H1 (cell line): ENCODE results near the gene CPZ. TPM values are rescaled to one million over a fixed set of nuclear protein-coding genes. Genes with fewer than 3 reads are reported as not detected.

Experiments
- CTCF ChIA-PET: fragments of 300-600 bp; sonication (Branson Sonifier 250); formaldehyde crosslinking; loops from one replicate; lab custom pipeline; 2021; ENCODE audit not compliant: partially characterized antibody; lab: Charles Lee
- POLR2A ChIA-PET: fragments of 300-600 bp; sonication (Branson Sonifier 250); formaldehyde crosslinking; loops from one replicate; lab custom pipeline; 2021; ENCODE audit warnings: inconsistent platforms; ENCODE audit not compliant: partially characterized antibody; lab: Charles Lee
- DNase-seq, 2 experiments: peaks; one replicate each; pipeline versions ENCODE4 v3.0.0 to v3.0.0-alpha.2; 2010 to 2022; ENCODE audit warnings: low spot score in 2 of 2, low read depth in 1 of 2, mixed read lengths in 1 of 2
- FAIRE-seq: peaks from 2 replicates; lab custom pipeline; 2011; peaks lifted over from hg19 to GRCh38; lab: Jason Lieb, UNC
- H2AFZ ChIP-seq: 2 replicates; pipeline ENCODE4 v1.8.1; 2012; ENCODE audit warnings: low read length, inconsistent platforms
- H2AK5ac ChIP-seq: 2 replicates; pipeline ENCODE4 v1.6.1; 2013; ENCODE audit warnings: low read depth, low read length
- H2BK120ac ChIP-seq: replicated peaks from 2 replicates; pipeline ENCODE3; 2013; ENCODE audit warnings: low read depth, low read length, inconsistent platforms
- H2BK12ac ChIP-seq: 2 replicates; pipeline ENCODE4 v1.6.1; 2013; ENCODE audit warnings: low read depth, low read length
- H2BK15ac ChIP-seq: 2 replicates; pipeline ENCODE4 v1.6.1; 2013; ENCODE audit warnings: low read length
- H2BK20ac ChIP-seq: 2 replicates; pipeline ENCODE4 v1.6.1; 2013; ENCODE audit warnings: low read length
- H2BK5ac ChIP-seq: 2 replicates; pipeline ENCODE4 v1.6.1; 2013; ENCODE audit warnings: low read depth, low read length
- H3K14ac ChIP-seq: 2 replicates; pipeline ENCODE4 v1.6.1; 2013; ENCODE audit warnings: inconsistent platforms; ENCODE audit not compliant: insufficient read length
- H3K18ac ChIP-seq: 2 replicates; pipeline ENCODE4 v1.6.1; 2013; ENCODE audit warnings: low read length; ENCODE audit errors: extremely low read depth
- H3K23ac ChIP-seq: 2 replicates; pipeline ENCODE4 v1.6.1; 2013; ENCODE audit warnings: inconsistent platforms; ENCODE audit not compliant: insufficient read length
- H3K23me2 ChIP-seq: 2 replicates; pipeline ENCODE4 v1.6.1; 2013; ENCODE audit warnings: low read depth, low read length
- H3K27ac ChIP-seq: 2 replicates; pipeline ENCODE4 v1.6.1; 2011; ENCODE audit warnings: low read depth, low read length, inconsistent platforms
- H3K27me3 ChIP-seq, 4 experiments: replicated peaks in 1 of 4; 1 replicate in 1 of 4; 2 replicates in 3 of 4; pipeline versions ENCODE4 v1.6.1 to v1.8.1; 2011 to 2013; ENCODE audit warnings: low read length in 3 of 4, mild to moderate bottlenecking in 3 of 4, inconsistent platforms in 2 of 4, mixed read lengths in 2 of 4, moderate library complexity in 1 of 4; ENCODE audit not compliant: control insufficient read depth in 3 of 4, insufficient read depth in 3 of 4; ENCODE audit errors: extremely low read depth in 1 of 4
- H3K36me3 ChIP-seq, 4 experiments: 2 replicates each; pipeline versions ENCODE4 v1.6.1 to v1.8.1; 2011 to 2013; ENCODE audit warnings: mild to moderate bottlenecking in 4 of 4, low read length in 3 of 4, moderate library complexity in 2 of 4, control low read depth in 1 of 4, inconsistent platforms in 1 of 4; ENCODE audit not compliant: insufficient read depth in 4 of 4, control insufficient read depth in 2 of 4
- H3K4ac ChIP-seq: replicated peaks from 2 replicates; pipeline ENCODE3; 2013; ENCODE audit warnings: low read length, low read depth, mixed read lengths, inconsistent platforms; ENCODE audit not compliant: insufficient read length
- H3K4me1 ChIP-seq, 4 experiments: replicated peaks in 1 of 4; 1 replicate in 1 of 4; 2 replicates in 3 of 4; pipeline versions ENCODE4 v1.6.1 to v1.8.1; 2011 to 2013; ENCODE audit warnings: low read length in 3 of 4, inconsistent platforms in 2 of 4, mixed read lengths in 1 of 4; ENCODE audit not compliant: insufficient read depth in 4 of 4, control insufficient read depth in 3 of 4
- H3K4me2 ChIP-seq, 2 experiments: 2 replicates each; pipeline versions ENCODE4 v1.6.1 to v1.8.1; 2011 to 2013; ENCODE audit warnings: low read depth in 2 of 2, low read length in 2 of 2, control low read depth in 1 of 2, inconsistent platforms in 1 of 2, mild to moderate bottlenecking in 1 of 2; ENCODE audit not compliant: insufficient read depth in 1 of 2
- H3K4me3 ChIP-seq, 4 experiments: fragments of 200-600, 300-600 bp in 1 of 4; sonication (generic), shearing (Covaris generic), sonication (Bioruptor Twin) in 1 of 4; 2 replicates each; pipeline versions ENCODE4 v1.5.1 to v1.8.1; 2011 to 2016; ENCODE audit warnings: low read length in 4 of 4, low read depth in 3 of 4, control low read depth in 2 of 4, inconsistent platforms in 2 of 4, mild to moderate bottlenecking in 2 of 4, mixed read lengths in 1 of 4, moderate library complexity in 1 of 4; ENCODE audit not compliant: insufficient read depth in 2 of 4; ENCODE audit errors: extremely low read depth in 1 of 4
- H3K56ac ChIP-seq: replicated peaks from 2 replicates; pipeline ENCODE3; 2013; ENCODE audit warnings: low read depth, mild to moderate bottlenecking, mixed read lengths, low read length, inconsistent platforms; ENCODE audit not compliant: insufficient read length
- H3K79me1 ChIP-seq: 2 replicates; pipeline ENCODE4 v1.6.1; 2013; ENCODE audit warnings: low read depth, low read length, control low read depth
- H3K79me2 ChIP-seq, 2 experiments: 2 replicates each; pipeline versions ENCODE4 v1.6.1 to v1.8.1; 2012 to 2013; ENCODE audit warnings: low read length in 2 of 2, mild to moderate bottlenecking in 2 of 2, inconsistent platforms in 1 of 2; ENCODE audit not compliant: insufficient read depth in 2 of 2, control insufficient read depth in 1 of 2
- H3K9ac ChIP-seq, 4 experiments: replicated peaks in 1 of 4; 1 replicate in 1 of 4; 2 replicates in 3 of 4; pipeline versions ENCODE4 v1.6.1 to v1.8.1; 2011 to 2013; ENCODE audit warnings: low read depth in 3 of 4, low read length in 3 of 4, control low read depth in 2 of 4, mild to moderate bottlenecking in 2 of 4, moderate library complexity in 2 of 4, inconsistent platforms in 1 of 4; ENCODE audit errors: extremely low read depth in 1 of 4
- H3K9me3 ChIP-seq, 2 experiments: 2 replicates each; pipeline versions ENCODE4 v1.6.1 to v1.8.1; 2012 to 2013; ENCODE audit warnings: mild to moderate bottlenecking in 2 of 2, moderate library complexity in 2 of 2, control low read depth in 1 of 2, inconsistent platforms in 1 of 2, low read depth in 1 of 2, low read length in 1 of 2, mixed read lengths in 1 of 2; ENCODE audit not compliant: insufficient read depth in 2 of 2
- H4K20me1 ChIP-seq, 2 experiments: replicated peaks in 1 of 2; 2 replicates each; pipeline versions ENCODE3 to v1.8.1; 2011 to 2013; ENCODE audit warnings: inconsistent platforms in 2 of 2, low read length in 2 of 2, mild to moderate bottlenecking in 1 of 2; ENCODE audit not compliant: insufficient read depth in 2 of 2, control insufficient read depth in 1 of 2
- H4K5ac ChIP-seq: 2 replicates; pipeline ENCODE4 v1.6.1; 2013; ENCODE audit warnings: low read length, low read depth, mixed read lengths, inconsistent platforms; ENCODE audit not compliant: insufficient read length
- H4K8ac ChIP-seq: 2 replicates; pipeline ENCODE4 v1.8.0; 2013; ENCODE audit warnings: mild to moderate bottlenecking, moderate library complexity, low read length, inconsistent platforms; ENCODE audit not compliant: insufficient read depth; ENCODE audit errors: extremely low read depth
- H4K91ac ChIP-seq: replicated peaks from 2 replicates; pipeline ENCODE3; 2013; ENCODE audit warnings: low read length, mixed read lengths, inconsistent platforms; ENCODE audit not compliant: insufficient read length
- CTBP2 ChIP-seq: IDR thresholded peaks from 2 replicates; pipeline ENCODE4 v1.7.0; 2011; ENCODE audit warnings: borderline replicate concordance, mild to moderate bottlenecking, moderate library complexity, mixed read lengths, low read length; ENCODE audit not compliant: insufficient read depth, insufficient read length
- EP300 ChIP-seq, 2 experiments: IDR thresholded peaks; 1 replicate in 1 of 2; 2 replicates in 1 of 2; pipeline ENCODE4 v1.6.1; 2011 to 2012; ENCODE audit warnings: low read depth in 2 of 2, low read length in 2 of 2, mild to moderate bottlenecking in 2 of 2, borderline replicate concordance in 1 of 2, inconsistent platforms in 1 of 2, moderate library complexity in 1 of 2
- FOSL1 ChIP-seq: IDR thresholded peaks from 2 replicates; pipeline ENCODE4 v1.6.1; 2011; ENCODE audit warnings: mild to moderate bottlenecking, low read depth, low read length, moderate library complexity; ENCODE audit not compliant: insufficient read depth
- HDAC2 ChIP-seq, 2 experiments: fragments of 300-600 bp in 1 of 2; sonication (generic) in 1 of 2; IDR thresholded peaks; 2 replicates each; pipeline ENCODE4 v1.6.1; 2011 to 2012; ENCODE audit warnings: low read depth in 2 of 2, low read length in 2 of 2, mild to moderate bottlenecking in 2 of 2, moderate library complexity in 2 of 2, borderline replicate concordance in 1 of 2, inconsistent platforms in 1 of 2
- RFX5 ChIP-seq: IDR thresholded peaks from 2 replicates; pipeline ENCODE4 v1.6.1; 2011; ENCODE audit warnings: low read depth, low read length, improper control_type of control experiment, borderline replicate concordance
- SAP30 ChIP-seq: fragments of 300-600 bp; sonication (generic); IDR thresholded peaks from 2 replicates; pipeline ENCODE4 v1.7.1; 2012; ENCODE audit warnings: low read length, moderate library complexity, mild to moderate bottlenecking, inconsistent platforms; ENCODE audit not compliant: insufficient read depth, insufficient replicate concordance
- SP2 ChIP-seq: IDR thresholded peaks from 2 replicates; pipeline ENCODE4 v1.6.1; 2012; ENCODE audit warnings: mild to moderate bottlenecking, low read length, inconsistent platforms
- TAF7 ChIP-seq: optimal IDR thresholded peaks from 2 replicates; pipeline ENCODE3; 2011; ENCODE audit warnings: low read depth, mild to moderate bottlenecking, inconsistent platforms, low read length, moderate library complexity, borderline replicate concordance
- WGBS, 2 experiments: shearing (Covaris generic) in 1 of 2; methylation state at CpG; one replicate each; pipeline versions ENCODE4 v1.1.6 to v1.1.7; 2013 to 2015; ENCODE audit warnings: low lambda C conversion rate in 2 of 2, mixed read lengths in 2 of 2, inconsistent platforms in 1 of 2, low coverage in 1 of 2, missing lambda C conversion rate in 1 of 2; ENCODE audit not compliant: insufficient replicate concordance in 2 of 2, insufficient coverage in 1 of 2, insufficient read length in 1 of 2; ENCODE audit errors: extremely low coverage in 1 of 2, missing lambda C conversion rate in 1 of 2; 5-methylcytosine and 5-hydroxymethylcytosine counted together
- polyA plus RNA-seq, 7 experiments: library from polyadenylated mRNA; depleted of rRNA in 3 of 7; stranded (reverse) in 5 of 7; unstranded in 2 of 7; fragments of >200 nt in 5 of 7; fragments of 200-250 nt in 2 of 7; gene quantifications; 1 replicate in 5 of 7; 2 replicates in 1 of 7; 4 replicates in 1 of 7; pipeline versions ENCODE4 v1.2.1 to v1.2.3, GENCODE V29; 2011 to 2013; ENCODE audit warnings: missing spikeins in 2 of 7, mixed read lengths in 2 of 7
- total RNA-seq: library from RNA; stranded (reverse); fragmentation: NEBNext Ultra II Directional; extraction: Animal tissue kit (Norgen Biotek cat#: 25700); gene quantifications from 2 replicates; pipeline ENCODE4 v1.2.1, GENCODE V29; 2021
- TF ChIP-seq, protein P1 (sequence below): IDR thresholded peaks from 2 replicates; pipeline ENCODE4 v1.6.1; 2012; ENCODE audit warnings: inconsistent platforms
- TF ChIP-seq, protein P2 (sequence below): IDR thresholded peaks from 2 replicates; pipeline ENCODE4 v1.6.1; 2011; ENCODE audit warnings: low read length, improper control_type of control experiment

CPZ gene
- total and polyA plus RNA-seq, 2 of the 8 experiments (the other 6 are each of a cell fraction or from before 2014, with no cell fraction given): 28.8 to 40.7 TPM

DNA sequence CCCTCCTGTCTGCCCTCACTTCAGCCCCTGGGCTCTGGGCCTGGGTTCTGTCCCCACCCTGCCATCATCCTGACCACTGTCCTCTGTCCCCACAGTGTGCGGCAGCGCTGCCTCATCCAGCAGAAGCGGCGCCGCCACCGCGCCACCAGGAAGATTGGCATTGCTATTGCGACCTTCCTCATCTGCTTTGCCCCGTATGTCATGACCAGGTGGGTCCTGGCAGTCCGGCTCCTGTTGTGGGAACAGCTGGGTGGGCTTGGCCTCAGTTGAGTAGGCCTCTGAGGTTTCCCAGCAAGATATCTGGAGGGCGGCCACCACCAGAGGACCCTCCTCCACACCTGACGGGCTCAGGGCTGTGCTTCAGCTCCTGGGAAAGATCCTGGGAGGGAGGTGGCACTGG is 10.1 kb upstream of the CPZ start:
- POLR2A ChIA-PET: no interaction called here
- FAIRE-seq: no peak
- no peak for TF ChIP-seq EP300 (IDR thresholded peaks at IDR 0.05; ENCODE audit: borderline replicate concordance in 1 of 2, low read depth in 2 of 2, low read length in 2 of 2)
- TF ChIP-seq SP2: no peak
- TF ChIP-seq, protein P1, sequence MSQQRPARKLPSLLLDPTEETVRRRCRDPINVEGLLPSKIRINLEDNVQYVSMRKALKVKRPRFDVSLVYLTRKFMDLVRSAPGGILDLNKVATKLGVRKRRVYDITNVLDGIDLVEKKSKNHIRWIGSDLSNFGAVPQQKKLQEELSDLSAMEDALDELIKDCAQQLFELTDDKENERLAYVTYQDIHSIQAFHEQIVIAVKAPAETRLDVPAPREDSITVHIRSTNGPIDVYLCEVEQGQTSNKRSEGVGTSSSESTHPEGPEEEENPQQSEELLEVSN: no peak
- no peak for TF ChIP-seq RFX5
- TF ChIP-seq SAP30: no peak
- no peak for TF ChIP-seq TAF7
- TF ChIP-seq, protein P2, sequence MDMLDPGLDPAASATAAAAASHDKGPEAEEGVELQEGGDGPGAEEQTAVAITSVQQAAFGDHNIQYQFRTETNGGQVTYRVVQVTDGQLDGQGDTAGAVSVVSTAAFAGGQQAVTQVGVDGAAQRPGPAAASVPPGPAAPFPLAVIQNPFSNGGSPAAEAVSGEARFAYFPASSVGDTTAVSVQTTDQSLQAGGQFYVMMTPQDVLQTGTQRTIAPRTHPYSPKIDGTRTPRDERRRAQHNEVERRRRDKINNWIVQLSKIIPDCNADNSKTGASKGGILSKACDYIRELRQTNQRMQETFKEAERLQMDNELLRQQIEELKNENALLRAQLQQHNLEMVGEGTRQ: no peak
- TF ChIP-seq CTBP2: no peak
- TF ChIP-seq HDAC2 (IDR thresholded peaks at IDR 0.05; ENCODE audit: borderline replicate concordance in 1 of 2, low read depth in 2 of 2, low read length in 2 of 2): no peak
- no peak for TF ChIP-seq FOSL1

More for the DNA sequence above, 10.1 kb upstream of the CPZ start:
- 0 out of 2 replicates have a peak overlapping the region, but pooled peaks have one; percentile 81 for H2BK15ac ChIP-seq
- H3K4ac ChIP-seq: no peak overlapping the region
- no peaks in the 10 kb centered on the region for H3K79me1 ChIP-seq
- no peak overlapping the region for H2AFZ ChIP-seq
- H2BK120ac ChIP-seq: no peak overlapping the region
- no peak overlapping the region for H3K23ac ChIP-seq
- CTCF ChIA-PET: interaction anchor here (0.6 to 8.8 kb wide), 6 partner anchors 10 to 150 kb away, joined by 3 to 66 read pairs (median 4); partner anchors contain the start of gene CPZ
- no peak overlapping the region for H3K18ac ChIP-seq
- H2BK20ac ChIP-seq: no peak overlapping the region
- H3K36me3 ChIP-seq: no peaks in the 10 kb centered on the region
- H3K4me3 ChIP-seq: no peak overlapping the region
- peaks cover 3 to 16% (median 15%) of the 10 kb centered on the region in 4 experiments for H3K27me3 ChIP-seq
- no peak overlapping the region for H3K4me2 ChIP-seq
- H3K4me1 ChIP-seq: peaks cover 0 to 26% (median 17%) of the 10 kb centered on the region in 4 experiments; a peak in 6 of 7 replicates
- peaks cover 1 to 6% of the 10 kb centered on the region in 2 experiments for H4K20me1 ChIP-seq
- H3K9ac ChIP-seq: no peak overlapping the region
- 91% methylated on average over 12 of the region's 12 CpGs; no CpG with 5 or more reads in 1 of the 2 experiments for WGBS, 2 experiments
- no peak overlapping the region for H3K27ac ChIP-seq
- H3K14ac ChIP-seq: no peak overlapping the region
- H2BK5ac ChIP-seq: no peak overlapping the region
- H4K5ac ChIP-seq: no peak overlapping the region
- DNase-seq: no peak
- H4K8ac ChIP-seq: no peak overlapping the region
- H4K91ac ChIP-seq: no peak overlapping the region
- H3K56ac ChIP-seq: no peak overlapping the region
- H3K79me2 ChIP-seq: no peaks in the 10 kb centered on the region
- no peak overlapping the region for H2BK12ac ChIP-seq
- H2AK5ac ChIP-seq: no peak overlapping the region
- no peaks in the 10 kb centered on the region for H3K9me3 ChIP-seq
- peaks cover 13% of the 10 kb centered on the region; the same call in 1 of the 2 replicates for H3K23me2 ChIP-seq
